H9 (cell line): ENCODE data around the gene TMEM91. TPM values are rescaled to one million over a fixed set of nuclear protein-coding genes. Genes with fewer than 3 reads are reported as not detected.

Experiments
- DNase-seq: peaks from one replicate; pipeline ENCODE4 v3.0.0-alpha.2; 2017
- H2AFZ ChIP-seq: one replicate; pipeline ENCODE4 v1.6.1; 2013; ENCODE audit warnings: mild to moderate bottlenecking, low read length, control low read depth, moderate library complexity
- H2AK5ac ChIP-seq: 2 replicates; pipeline ENCODE4 v1.6.1; 2013; ENCODE audit warnings: low read length, control low read depth, mixed read lengths; ENCODE audit not compliant: insufficient read length
- H2BK120ac ChIP-seq: one replicate; pipeline ENCODE4 v1.6.1; 2013; ENCODE audit warnings: low read depth, mild to moderate bottlenecking, low read length, control low read depth, inconsistent platforms; ENCODE audit not compliant: poor library complexity, severe bottlenecking
- H2BK12ac ChIP-seq: 2 replicates; pipeline ENCODE4 v1.6.1; 2013; ENCODE audit warnings: low read length, control low read depth, mixed read lengths, low read depth; ENCODE audit not compliant: insufficient read length
- H2BK15ac ChIP-seq: 2 replicates; pipeline ENCODE4 v1.6.1; 2013; ENCODE audit warnings: low read depth, low read length, control low read depth
- H2BK20ac ChIP-seq: one replicate; pipeline ENCODE4 v1.6.1; 2013; ENCODE audit warnings: low read depth, mild to moderate bottlenecking, low read length, control low read depth, inconsistent platforms; ENCODE audit not compliant: poor library complexity, severe bottlenecking
- H2BK5ac ChIP-seq: 2 replicates; pipeline ENCODE4 v1.6.1; 2013; ENCODE audit warnings: low read length, control low read depth, mixed read lengths; ENCODE audit not compliant: insufficient read length
- H3K14ac ChIP-seq: 2 replicates; pipeline ENCODE4 v1.6.1; 2013; ENCODE audit warnings: low read length, control low read depth; ENCODE audit not compliant: insufficient read depth
- H3K18ac ChIP-seq: 2 replicates; pipeline ENCODE4 v1.6.1; 2013; ENCODE audit warnings: low read depth, mild to moderate bottlenecking, mixed read lengths, low read length, control low read depth; ENCODE audit not compliant: insufficient read length
- H3K23ac ChIP-seq: 2 replicates; pipeline ENCODE4 v1.6.1; 2013; ENCODE audit warnings: low read length, control low read depth, mixed read lengths, low read depth; ENCODE audit not compliant: insufficient read length
- H3K23me2 ChIP-seq: 2 replicates; pipeline ENCODE4 v1.6.1; 2013; ENCODE audit warnings: low read depth, mild to moderate bottlenecking, mixed read lengths, low read length, control low read depth; ENCODE audit not compliant: insufficient read length, poor library complexity, severe bottlenecking
- H3K27ac ChIP-seq: 2 replicates; pipeline ENCODE4 v1.5.1; 2013; ENCODE audit warnings: low read length, control low read depth, mixed read lengths, low read depth; ENCODE audit not compliant: insufficient read length
- H3K27me3 ChIP-seq: 2 replicates; pipeline ENCODE4 v1.6.1; 2013; ENCODE audit warnings: low read length, control low read depth, inconsistent platforms; ENCODE audit not compliant: insufficient read depth
- H3K4ac ChIP-seq: 2 replicates; pipeline ENCODE4 v1.6.1; 2013; ENCODE audit warnings: low read depth, mild to moderate bottlenecking, control low read depth, inconsistent platforms, low read length, moderate library complexity
- H3K4me1 ChIP-seq: 2 replicates; pipeline ENCODE4 v1.6.1; 2013; ENCODE audit warnings: low read length, control low read depth, inconsistent platforms; ENCODE audit not compliant: insufficient read depth
- H3K4me2 ChIP-seq: 2 replicates; pipeline ENCODE4 v1.6.1; 2013; ENCODE audit warnings: low read length, control low read depth, mixed read lengths; ENCODE audit not compliant: insufficient read length, insufficient read depth
- H3K56ac ChIP-seq: 2 replicates; pipeline ENCODE4 v1.6.1; 2013; ENCODE audit warnings: low read depth, mild to moderate bottlenecking, mixed read lengths, low read length, control low read depth; ENCODE audit not compliant: insufficient read length
- H3K79me1 ChIP-seq: 2 replicates; pipeline ENCODE4 v1.6.1; 2013; ENCODE audit warnings: low read depth, mild to moderate bottlenecking, moderate library complexity, low read length, control low read depth, inconsistent platforms; ENCODE audit not compliant: insufficient read depth, poor library complexity, severe bottlenecking
- H3K79me2 ChIP-seq: 2 replicates; pipeline ENCODE4 v1.6.1; 2013; ENCODE audit warnings: low read length, control low read depth, inconsistent platforms; ENCODE audit not compliant: insufficient read depth
- H3K9ac ChIP-seq: 2 replicates; pipeline ENCODE4 v1.6.1; 2013; ENCODE audit warnings: low read length, control low read depth, mixed read lengths; ENCODE audit not compliant: insufficient read length; ENCODE audit errors: extremely low read depth
- H3K9me3 ChIP-seq: one replicate; pipeline ENCODE4 v1.6.1; 2013; ENCODE audit warnings: low read depth, low read length, inconsistent platforms; ENCODE audit not compliant: control insufficient read depth
- H3T11ph ChIP-seq: one replicate; pipeline ENCODE4 v1.6.1; 2013; ENCODE audit warnings: mild to moderate bottlenecking, low read length, control low read depth, inconsistent platforms
- H4K20me1 ChIP-seq: one replicate; pipeline ENCODE4 v1.6.1; 2013; ENCODE audit not compliant: control insufficient read depth, insufficient read length, insufficient read depth
- H4K5ac ChIP-seq: 2 replicates; pipeline ENCODE4 v1.6.1; 2013; ENCODE audit warnings: low read depth, mild to moderate bottlenecking, mixed read lengths, low read length, control low read depth; ENCODE audit not compliant: insufficient read length
- H4K8ac ChIP-seq: replicated peaks from 2 replicates; pipeline ENCODE4 v1.6.1; 2013; ENCODE audit warnings: low read length, control low read depth, mixed read lengths, low read depth; ENCODE audit not compliant: insufficient read length
- H4K91ac ChIP-seq: 2 replicates; pipeline ENCODE4 v1.6.1; 2013; ENCODE audit warnings: low read depth, mild to moderate bottlenecking, moderate library complexity, mixed read lengths, low read length, control low read depth; ENCODE audit not compliant: insufficient read length
- H3K27ac Mint-ChIP-seq, 3 experiments: 2 replicates in 2 of 3; 3 replicates in 1 of 3; pipeline ENCODE4 v1.8.0; 2020 to 2021; ENCODE audit warnings: mixed read lengths in 3 of 3, mild to moderate bottlenecking in 1 of 3, moderate library complexity in 1 of 3
- H3K27me3 Mint-ChIP-seq: 2 replicates; pipeline ENCODE4 v1.8.0; 2021; ENCODE audit warnings: low read depth, mild to moderate bottlenecking, moderate library complexity, mixed read lengths
- H3K36me3 Mint-ChIP-seq, 3 experiments: 2 replicates in 2 of 3; 3 replicates in 1 of 3; pipeline ENCODE4 v1.8.0; 2020 to 2021; ENCODE audit warnings: low read depth in 3 of 3, mixed read lengths in 3 of 3; ENCODE audit not compliant: insufficient read depth in 1 of 3
- H3K4me1 Mint-ChIP-seq, 2 experiments: 2 replicates each; pipeline ENCODE4 v1.8.0; 2020; ENCODE audit warnings: mixed read lengths in 2 of 2
- H3K4me3 Mint-ChIP-seq, 2 experiments: 2 replicates in 1 of 2; 3 replicates in 1 of 2; pipeline ENCODE4 v1.8.0; 2020 to 2021; ENCODE audit warnings: mild to moderate bottlenecking in 2 of 2, mixed read lengths in 2 of 2, moderate library complexity in 1 of 2
- H3K9me3 Mint-ChIP-seq, 2 experiments: 2 replicates in 1 of 2; 3 replicates in 1 of 2; pipeline ENCODE4 v1.8.0; 2020; ENCODE audit warnings: mild to moderate bottlenecking in 2 of 2, mixed read lengths in 2 of 2, moderate library complexity in 1 of 2
- WGBS: extraction: QIAGEN DNeasy Blood & Tissue Kit; methylation state at CpG from one replicate; pipeline ENCODE4 v1.1.7; 2013; ENCODE audit warnings: missing lambda C conversion rate, low lambda C conversion rate, mixed read lengths; ENCODE audit not compliant: insufficient read length; ENCODE audit errors: extremely low coverage; 5-methylcytosine and 5-hydroxymethylcytosine counted together
- total RNA-seq: library from RNA; stranded (reverse); gene quantifications from 2 replicates; pipeline ENCODE4 v1.2.1, GENCODE V29; 2021
- TF ChIP-seq, protein P1 (sequence below): fragments of 200-600 bp; sonication (generic); conservative IDR thresholded peaks from 3 replicates; pipeline ENCODE4 v1.8.0; 2021; ENCODE audit warnings: antibody characterized with exemption, mild to moderate bottlenecking

The TMEM91 gene
- total RNA-seq, 1 experiment from 2014 or later = 5.7 TPM

DNA sequence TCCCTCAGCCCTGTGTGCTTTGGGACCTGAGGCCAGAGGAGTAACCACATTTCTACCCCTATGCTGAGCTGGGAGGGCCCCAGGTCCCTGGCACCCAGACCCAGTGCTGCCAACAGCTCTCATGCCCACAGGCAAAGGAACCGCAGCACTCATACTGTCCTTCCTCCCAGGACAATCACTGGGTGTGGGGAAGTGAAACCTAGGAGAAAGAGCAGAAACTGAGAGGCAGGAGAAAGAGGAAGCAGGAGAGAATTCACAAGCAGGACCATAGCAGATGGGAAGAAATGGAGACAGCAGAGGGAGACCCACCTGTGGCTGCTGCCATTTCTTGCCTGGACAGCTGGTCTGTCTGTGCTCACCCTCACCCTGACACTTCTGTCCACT lies 47.5 kb upstream of the TMEM91 start:
- Mint-ChIP-seq H3K36me3 (peaks cover 0 to 33% (median 0%) of the 10 kb centered on the region in 3 experiments; a peak in 2 of 7 replicates), H3K4me1 (peaks cover 33 to 52% of the 10 kb centered on the region in 2 experiments), H3K4me3 (peak overlapping the region in 1 of 2 experiments; percentile 24; a peak in 1 of 5 replicates), H3K27me3 (peaks cover 1% of the 10 kb centered on the region; the same call in 1 of the 2 replicates), H3K9me3 (no peaks in the 10 kb centered on the region), H3K27ac (peak overlapping the region; percentile 45 to 58 (median 57); a peak in 3 of 7 replicates)
- H2BK20ac ChIP-seq = no peak overlapping the region
- H3K27ac ChIP-seq = no peak overlapping the region
- no peak overlapping the region for H3K23ac ChIP-seq
- H3K4me2 ChIP-seq = no peak overlapping the region
- peaks cover 14% of the 10 kb centered on the region for H3K23me2 ChIP-seq
- H2AK5ac ChIP-seq = no peak overlapping the region
- TF ChIP-seq, protein P1, sequence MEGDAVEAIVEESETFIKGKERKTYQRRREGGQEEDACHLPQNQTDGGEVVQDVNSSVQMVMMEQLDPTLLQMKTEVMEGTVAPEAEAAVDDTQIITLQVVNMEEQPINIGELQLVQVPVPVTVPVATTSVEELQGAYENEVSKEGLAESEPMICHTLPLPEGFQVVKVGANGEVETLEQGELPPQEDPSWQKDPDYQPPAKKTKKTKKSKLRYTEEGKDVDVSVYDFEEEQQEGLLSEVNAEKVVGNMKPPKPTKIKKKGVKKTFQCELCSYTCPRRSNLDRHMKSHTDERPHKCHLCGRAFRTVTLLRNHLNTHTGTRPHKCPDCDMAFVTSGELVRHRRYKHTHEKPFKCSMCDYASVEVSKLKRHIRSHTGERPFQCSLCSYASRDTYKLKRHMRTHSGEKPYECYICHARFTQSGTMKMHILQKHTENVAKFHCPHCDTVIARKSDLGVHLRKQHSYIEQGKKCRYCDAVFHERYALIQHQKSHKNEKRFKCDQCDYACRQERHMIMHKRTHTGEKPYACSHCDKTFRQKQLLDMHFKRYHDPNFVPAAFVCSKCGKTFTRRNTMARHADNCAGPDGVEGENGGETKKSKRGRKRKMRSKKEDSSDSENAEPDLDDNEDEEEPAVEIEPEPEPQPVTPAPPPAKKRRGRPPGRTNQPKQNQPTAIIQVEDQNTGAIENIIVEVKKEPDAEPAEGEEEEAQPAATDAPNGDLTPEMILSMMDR = no peak
- no peaks in the 10 kb centered on the region for H3K9me3 ChIP-seq
- no peak overlapping the region for H4K8ac ChIP-seq
- no peak overlapping the region for H2BK120ac ChIP-seq
- WGBS = no CpG with 5 or more reads among the region's 1 CpG
- H3K56ac ChIP-seq = no peak overlapping the region
- no peak overlapping the region for H3K9ac ChIP-seq
- H2BK5ac ChIP-seq = no peak overlapping the region
- no peak overlapping the region for H4K91ac ChIP-seq
- no peak overlapping the region for H4K5ac ChIP-seq
- no peak for DNase-seq
- no peak overlapping the region for H3K18ac ChIP-seq
- H2BK12ac ChIP-seq = no peak overlapping the region
- H4K20me1 ChIP-seq = peaks cover 3% of the 10 kb centered on the region
- H3K79me2 ChIP-seq = no peaks in the 10 kb centered on the region
- H3K4me1 ChIP-seq = peaks cover 12% of the 10 kb centered on the region; the same call in 1 of the 2 replicates
- H3K27me3 ChIP-seq = no peaks in the 10 kb centered on the region
- no peaks in the 10 kb centered on the region for H3K79me1 ChIP-seq
- no peak overlapping the region; the same call in 1 of the 2 replicates for H3K14ac ChIP-seq
- no peak overlapping the region for H3K4ac ChIP-seq
- H3T11ph ChIP-seq = no peak overlapping the region
- H2AFZ ChIP-seq = no peak overlapping the region
- no peak overlapping the region for H2BK15ac ChIP-seq
